Measurements from ENCODE around the gene MTMR12. TPM values are rescaled to one million over a fixed set of nuclear protein-coding genes. Genes with fewer than 3 reads are reported as not detected.

The MTMR12 gene
- total RNA-seq, 4 donors from 2014 or later = 13.8 to 27.5 (median 17.4) TPM

- H3K9me3 ChIP-seq = no peaks in the 10 kb centered on the region
- intact Hi-C loops (cut with DNase I) = loop anchor here (5.0 to 10.0 kb wide), 2 partner anchors 100 to 353 kb away; partner anchors contain the start of gene SUB1
- peaks cover 15 to 52% (median 26%) of the 10 kb centered on the region in 3 donors for H3K4me1 ChIP-seq
- H3K27me3 ChIP-seq = no peaks in the 10 kb centered on the region
- 52 to 61% methylated on average over 7 to 8 of the region's 8 CpGs for WGBS, 2 donors
- DNase-seq = no peak
- H3K4me3 ChIP-seq = no peak overlapping the region
- peak overlapping the region in 3 of 4 donors; percentile 65 to 74 (median 67) for H3K27ac ChIP-seq
- peaks cover 0 to 68% (median 0%) of the 10 kb centered on the region in 3 donors for H3K36me3 ChIP-seq
- TF ChIP-seq CTCF (IDR thresholded peaks at IDR 0.05) (no peak), POLR2A (IDR thresholded peaks at IDR 0.05) (no peak)
Measured at GRCh38 chr5:32231929-32232328, 80.8 kb downstream of the MTMR12 start.

DNA sequence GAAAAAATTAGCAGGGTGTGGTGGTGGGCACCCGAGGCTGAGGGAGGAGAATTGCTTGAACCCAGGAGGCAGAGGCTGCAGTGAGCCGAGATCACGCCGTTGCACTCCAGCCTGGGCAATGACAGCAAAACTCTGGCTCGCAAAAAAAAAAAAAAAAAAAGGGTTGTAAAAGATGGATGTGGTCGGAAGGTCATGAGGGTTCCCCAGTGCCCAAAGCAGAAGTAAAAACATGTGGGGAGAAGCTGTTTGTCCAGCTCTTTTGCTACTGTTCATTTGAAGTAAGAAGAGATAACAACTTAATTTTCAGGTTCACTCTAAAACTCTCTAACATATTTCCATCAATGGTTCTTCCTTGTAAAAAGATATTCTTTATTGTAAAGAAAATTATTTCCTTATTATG, 81.5 kb downstream of the MTMR12 start:
- H3K27me3 ChIP-seq = no peaks in the 10 kb centered on the region
- intact Hi-C loops (cut with DNase I) = loop anchor here (5.0 to 10.0 kb wide), 2 partner anchors 101 to 354 kb away; partner anchors contain the start of gene SUB1
- no peak overlapping the region for H3K4me3 ChIP-seq
- peaks cover 0 to 61% (median 0%) of the 10 kb centered on the region in 3 donors for H3K36me3 ChIP-seq
- no peak for TF ChIP-seq CTCF (IDR thresholded peaks at IDR 0.05)
- H3K27ac ChIP-seq = peak overlapping the region in 1 of 4 donors; percentile 67
- peaks cover 15 to 45% (median 26%) of the 10 kb centered on the region in 3 donors for H3K4me1 ChIP-seq
- H3K9me3 ChIP-seq = no peaks in the 10 kb centered on the region
- no peak for DNase-seq
- 71 to 77% methylated on average over 6 of the region's 6 CpGs for WGBS, 2 donors

GRCh38 chr5:32230356-32231099, 82.2 kb downstream of the MTMR12 start:
- Histone ChIP-seq H3K4me1 (peaks cover 15 to 42% (median 26%) of the 10 kb centered on the region in 3 donors), H3K27ac (no peak overlapping the region), H3K36me3 (peaks cover 0 to 54% (median 0%) of the 10 kb centered on the region in 3 donors), H3K4me3 (no peak overlapping the region), H3K27me3 (no peaks in the 10 kb centered on the region), H3K9me3 (no peaks in the 10 kb centered on the region)
- no peak for TF ChIP-seq CTCF (IDR thresholded peaks at IDR 0.05)
- no peak for TF ChIP-seq POLR2A (IDR thresholded peaks at IDR 0.05)
- intact Hi-C loops (cut with DNase I) = loop anchor here (5.0 to 10.0 kb wide), 2 partner anchors 102 to 354 kb away; partner anchors contain the start of gene SUB1
- 50 to 59% methylated on average over 3 of the region's 3 CpGs for WGBS, 2 donors
- no peak for DNase-seq

DNA sequence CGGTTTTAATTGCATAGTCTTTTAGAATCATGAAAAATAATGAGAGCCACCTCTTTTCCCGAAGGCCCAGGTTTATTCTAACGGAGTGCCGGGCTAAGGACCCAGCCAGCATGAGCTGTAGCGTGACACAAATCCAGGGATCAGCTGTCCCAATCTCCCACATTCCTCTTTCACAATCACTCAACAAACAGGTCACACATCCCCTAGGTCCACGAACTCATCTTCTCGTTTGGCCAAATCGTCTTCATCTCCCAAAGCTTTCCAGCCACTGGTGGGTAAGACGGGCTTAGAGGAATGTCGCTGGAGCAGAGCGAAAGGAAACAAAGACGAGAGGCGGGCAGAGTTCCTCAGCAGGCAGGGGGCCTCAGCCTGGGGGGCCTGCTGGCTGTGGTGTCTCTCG, 83.2 kb downstream of the MTMR12 start:
- Histone ChIP-seq H3K27ac (no peak overlapping the region), H3K4me1 (peaks cover 15 to 43% (median 31%) of the 10 kb centered on the region in 3 donors), H3K4me3 (no peak overlapping the region), H3K27me3 (no peaks in the 10 kb centered on the region), H3K36me3 (peaks cover 0 to 45% (median 0%) of the 10 kb centered on the region in 3 donors), H3K9me3 (no peaks in the 10 kb centered on the region)
- DNase-seq = no peak
- no peak for TF ChIP-seq CTCF (IDR thresholded peaks at IDR 0.05)
- no peak for TF ChIP-seq POLR2A (IDR thresholded peaks at IDR 0.05)
- WGBS, 2 donors = 89 to 95% methylated on average over 13 to 14 of the region's 14 CpGs
- intact Hi-C loops (cut with DNase I) = no loop called here

- no peaks in the 10 kb centered on the region for H3K27me3 ChIP-seq
- H3K4me1 ChIP-seq = peaks cover 15 to 40% (median 25%) of the 10 kb centered on the region in 3 donors
- TF ChIP-seq CTCF (IDR thresholded peaks at IDR 0.05) = no peak
- H3K27ac ChIP-seq = no peak overlapping the region
- DNase-seq = no peak
- no peaks in the 10 kb centered on the region for H3K9me3 ChIP-seq
- H3K4me3 ChIP-seq = no peak overlapping the region
- intact Hi-C loops (cut with DNase I) = no loop called here
- WGBS, 2 donors = 93 to 98% methylated on average over 11 to 12 of the region's 12 CpGs
- peaks cover 0 to 37% (median 0%) of the 10 kb centered on the region in 3 donors for H3K36me3 ChIP-seq
Measured at GRCh38 chr5:32228816-32229215, 83.9 kb downstream of the MTMR12 start.
